GM18502 (cell line): ENCODE results near the gene ZDBF2.
"Not testable (repeated sequence)": the region's sequence is repeated elsewhere in the genome, so short reads cannot be mapped to it uniquely, and the experiment has no call there.

Experiments used
- ATAC-seq: cut with Tn5 transposase; IDR thresholded peaks from one replicate; pipeline ENCODE4 v1.9.1; 2021; ENCODE audit warnings: mild to moderate bottlenecking; ENCODE audit not compliant: unreplicated experiment, poor library complexity

Gene ZDBF2

DNA sequence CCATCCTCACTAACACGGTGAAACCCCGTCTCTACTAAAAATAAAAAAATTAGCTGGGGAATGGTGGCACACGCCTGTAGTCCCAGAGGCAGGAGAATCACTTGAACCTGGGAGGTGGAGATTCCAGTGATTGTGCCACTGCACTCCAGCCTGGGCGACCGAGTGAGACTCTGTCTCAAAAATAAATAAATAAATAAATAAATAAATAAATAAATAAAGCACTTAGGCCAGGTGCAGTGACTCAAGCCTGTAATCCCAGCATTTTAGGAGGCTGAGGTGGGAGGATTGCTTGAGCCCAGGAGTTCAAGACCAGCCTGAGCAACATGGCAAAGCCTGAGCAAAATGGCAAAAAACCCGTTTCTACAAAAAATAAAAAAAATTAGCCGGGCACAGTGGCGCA is 15.8 kb upstream of the ZDBF2 start:
- ATAC-seq: not testable (repeated sequence)

DNA sequence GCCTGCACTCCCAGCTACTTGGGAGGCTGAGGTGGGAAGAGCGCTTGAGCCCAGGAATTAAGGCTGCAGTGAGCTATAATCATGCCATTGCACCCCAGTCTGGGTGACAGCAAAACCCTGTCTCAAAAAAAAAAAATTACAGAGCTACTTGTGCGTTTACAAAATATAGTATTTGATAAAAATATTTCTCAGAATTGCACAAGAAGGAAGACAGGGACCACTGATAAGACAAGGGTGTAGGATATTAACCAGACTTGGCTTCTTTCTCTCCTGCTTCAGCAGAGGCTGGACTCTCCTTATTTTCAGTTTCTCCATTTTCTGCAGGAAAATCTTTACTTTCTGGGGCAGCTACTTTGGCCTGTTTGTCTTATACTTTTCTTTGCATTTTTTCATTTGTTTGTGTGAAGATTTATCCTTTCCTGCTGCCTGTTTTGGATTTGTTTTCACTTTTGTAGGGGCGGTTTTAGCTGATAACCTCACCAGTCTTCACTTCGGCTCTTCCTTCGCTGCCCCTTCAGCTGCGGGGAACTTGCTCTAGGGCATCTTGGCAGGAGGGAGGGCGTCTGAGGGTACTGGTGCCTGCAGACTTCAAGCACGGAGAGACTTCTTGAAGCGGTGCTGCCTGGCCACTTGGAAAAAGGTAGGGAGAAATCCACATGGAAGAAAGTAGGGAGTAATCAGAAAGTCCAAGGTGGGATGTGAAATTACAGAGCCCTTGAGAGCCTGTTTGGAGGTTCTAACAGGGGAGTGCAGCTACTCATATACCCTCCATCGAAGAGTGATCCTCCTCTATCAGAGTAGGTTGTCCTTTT is 14.9 kb upstream of the ZDBF2 start:
- no peak for ATAC-seq

DNA sequence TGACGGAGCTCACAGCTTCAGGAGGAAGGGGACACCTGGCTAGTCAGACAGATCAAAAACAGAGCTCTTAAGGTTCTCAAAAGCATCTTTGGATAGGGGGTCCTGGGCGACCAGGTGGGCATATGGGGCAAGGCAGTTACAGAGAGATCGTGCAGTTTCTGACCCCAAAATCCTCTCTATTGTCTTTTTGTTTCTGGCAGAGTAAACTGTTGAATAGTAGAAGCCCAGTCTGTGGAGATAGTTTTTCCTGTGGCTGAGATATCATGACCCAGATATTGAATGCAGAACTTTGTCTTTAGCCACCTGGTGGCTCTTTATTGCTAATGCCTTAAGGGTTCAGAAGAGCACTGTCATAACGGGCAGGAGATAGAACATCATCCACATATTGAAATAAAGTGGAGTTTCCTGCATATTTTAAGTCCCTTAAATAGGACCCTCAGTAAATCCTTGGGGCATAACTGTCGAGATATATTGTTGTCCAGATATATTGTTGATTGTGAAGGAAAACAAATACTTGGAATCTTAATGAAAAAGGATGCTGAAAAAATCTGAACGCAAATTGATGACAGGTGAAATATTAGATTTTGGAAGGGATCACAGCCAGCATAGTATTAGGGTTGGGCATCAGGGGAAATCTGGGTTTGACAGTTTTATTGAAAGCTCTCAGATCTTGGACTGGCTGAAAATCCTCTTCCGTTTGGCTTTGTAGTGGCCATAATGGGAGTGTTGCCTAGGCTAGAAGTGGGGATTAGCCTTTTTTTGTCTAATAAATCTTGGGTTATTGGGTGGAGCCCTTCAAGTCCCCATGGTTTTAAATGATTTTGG is 14.1 kb upstream of the ZDBF2 start:
- peak; percentile 90 for ATAC-seq

DNA sequence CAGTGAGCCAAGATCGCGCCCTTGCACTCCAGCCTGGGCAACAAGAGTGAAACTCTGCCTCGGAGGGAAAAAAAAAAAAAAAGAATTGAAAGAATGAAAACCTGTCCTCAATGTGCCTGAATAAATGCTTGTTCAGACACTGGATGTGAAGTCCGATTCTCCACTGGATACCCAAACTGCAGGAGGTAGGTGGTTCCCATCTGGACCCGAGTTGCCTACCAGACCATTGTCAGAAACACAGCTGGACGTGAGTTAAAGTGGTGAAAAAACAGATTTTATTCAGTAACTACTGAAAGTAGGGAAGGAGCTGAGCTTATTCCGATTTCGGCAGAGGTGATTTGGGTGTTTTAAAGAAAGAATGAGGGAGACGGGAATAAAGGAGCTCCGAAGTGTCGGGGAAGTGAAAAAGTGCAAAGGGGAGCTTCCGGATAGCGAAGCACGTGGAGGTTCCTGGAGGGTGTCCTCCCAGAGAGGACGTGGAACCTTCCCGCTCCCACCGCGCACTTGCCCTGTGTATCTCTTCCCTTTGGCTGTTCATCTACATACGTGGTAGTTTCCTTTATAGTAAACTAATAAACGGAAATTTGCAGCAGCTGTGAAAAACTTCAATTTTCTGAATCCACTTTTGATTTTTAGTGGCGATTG is 10.4 kb upstream of the ZDBF2 start:
- no peak for ATAC-seq

DNA sequence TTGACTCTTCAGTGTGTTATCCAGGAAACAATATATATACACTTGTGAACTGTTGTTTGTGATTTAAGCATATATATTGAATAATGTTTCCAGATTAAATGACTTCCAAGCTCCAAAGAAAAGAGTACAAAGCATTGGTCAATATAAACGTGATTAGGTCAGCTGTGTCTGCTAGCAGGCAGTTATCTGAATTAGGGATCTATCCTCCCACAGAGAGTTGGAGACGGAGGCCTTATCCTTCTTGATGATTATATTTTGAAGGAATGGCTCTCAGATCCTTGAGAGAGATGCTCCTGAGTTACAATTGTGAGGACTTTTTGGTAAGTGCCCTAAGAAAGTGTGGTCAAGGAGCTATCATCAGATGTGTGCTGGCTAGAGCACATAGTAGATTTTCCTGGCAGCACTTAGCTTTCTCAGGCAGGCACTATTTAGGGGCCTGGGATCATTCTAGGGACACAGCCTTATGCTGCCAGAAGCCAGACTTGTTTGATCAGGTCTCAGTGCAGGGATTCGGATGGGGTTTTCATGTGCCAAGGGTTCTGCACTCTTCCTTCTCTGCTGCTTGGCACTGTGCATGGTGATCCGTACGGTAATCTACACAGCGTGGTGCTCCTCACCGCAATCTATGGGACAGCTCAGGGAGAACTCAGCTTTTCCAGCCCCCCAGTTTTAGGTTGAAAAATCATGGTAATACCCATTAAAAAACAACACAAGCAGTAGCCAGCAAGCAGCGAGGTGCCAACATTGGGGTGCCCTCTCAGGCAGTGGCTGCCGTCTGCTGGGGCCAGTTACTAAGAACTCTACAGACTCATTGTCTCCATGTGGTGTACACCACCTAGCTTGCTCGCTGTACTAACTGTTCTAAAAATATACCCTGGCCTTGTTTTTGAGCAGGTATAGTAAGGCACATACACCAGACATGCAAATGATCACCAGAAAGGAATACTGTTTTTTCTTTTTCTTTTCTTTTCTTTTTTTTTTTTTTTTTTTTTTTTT is 8.0 kb upstream of the ZDBF2 start:
- ATAC-seq: peak; percentile 39

DNA sequence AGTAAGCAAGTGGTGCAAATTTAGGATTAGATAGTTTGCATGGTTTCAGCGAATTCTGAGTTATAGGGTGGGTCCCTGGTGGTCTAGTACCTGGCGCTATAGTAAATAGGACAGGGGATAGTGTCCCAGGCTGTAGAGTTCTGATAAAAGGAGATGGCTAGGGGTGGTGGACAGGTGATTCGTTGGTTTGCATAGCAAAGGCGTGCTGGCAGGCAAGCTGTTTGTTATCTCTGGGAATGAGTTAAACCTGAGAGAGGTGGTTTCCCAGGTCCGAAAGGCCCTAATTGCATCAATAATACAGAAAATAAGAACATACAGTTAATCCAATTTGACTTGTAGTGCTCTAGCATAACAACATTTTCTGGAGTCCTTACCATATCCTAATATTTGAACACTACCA is 6.9 kb upstream of the ZDBF2 start:
- no peak for ATAC-seq

DNA sequence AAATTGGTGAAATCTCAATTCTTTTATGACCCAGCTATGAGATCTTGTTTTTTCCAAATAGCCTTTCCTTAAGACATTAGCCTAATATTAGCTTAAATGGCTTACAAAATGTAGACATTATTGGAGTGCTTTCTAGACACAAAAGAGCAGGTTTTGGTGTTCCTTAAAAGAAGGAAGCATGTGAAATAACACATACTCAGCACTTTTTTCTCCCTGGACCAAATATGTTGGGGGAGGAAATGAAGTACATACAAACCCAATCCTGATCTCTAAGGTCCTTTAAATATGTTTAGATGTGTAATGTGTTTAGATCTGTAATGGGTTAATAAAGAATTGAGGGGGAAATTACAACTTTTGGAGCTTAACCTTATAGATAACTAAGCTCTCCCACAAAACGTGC is 3.4 kb upstream of the ZDBF2 start:
- no peak for ATAC-seq

DNA sequence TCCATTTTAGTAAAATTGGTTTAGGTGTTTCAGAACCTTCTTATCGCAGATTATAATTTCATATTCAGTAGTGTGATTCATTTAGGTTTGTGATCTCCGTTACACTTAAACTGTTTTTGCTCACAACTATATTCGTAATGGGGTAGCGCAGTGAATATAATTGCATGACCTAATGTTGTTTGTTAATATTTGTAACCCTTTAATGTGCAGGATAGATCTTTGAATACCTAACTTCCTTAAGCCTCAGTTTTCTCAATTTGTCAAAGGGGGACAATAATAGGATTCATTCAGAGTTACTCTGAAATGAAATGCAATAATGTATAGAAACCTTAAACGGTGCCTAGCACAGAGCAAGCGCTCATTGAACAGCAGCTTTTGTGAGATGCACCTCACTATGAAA is 558 bp upstream of the ZDBF2 start:
- no peak for ATAC-seq

DNA sequence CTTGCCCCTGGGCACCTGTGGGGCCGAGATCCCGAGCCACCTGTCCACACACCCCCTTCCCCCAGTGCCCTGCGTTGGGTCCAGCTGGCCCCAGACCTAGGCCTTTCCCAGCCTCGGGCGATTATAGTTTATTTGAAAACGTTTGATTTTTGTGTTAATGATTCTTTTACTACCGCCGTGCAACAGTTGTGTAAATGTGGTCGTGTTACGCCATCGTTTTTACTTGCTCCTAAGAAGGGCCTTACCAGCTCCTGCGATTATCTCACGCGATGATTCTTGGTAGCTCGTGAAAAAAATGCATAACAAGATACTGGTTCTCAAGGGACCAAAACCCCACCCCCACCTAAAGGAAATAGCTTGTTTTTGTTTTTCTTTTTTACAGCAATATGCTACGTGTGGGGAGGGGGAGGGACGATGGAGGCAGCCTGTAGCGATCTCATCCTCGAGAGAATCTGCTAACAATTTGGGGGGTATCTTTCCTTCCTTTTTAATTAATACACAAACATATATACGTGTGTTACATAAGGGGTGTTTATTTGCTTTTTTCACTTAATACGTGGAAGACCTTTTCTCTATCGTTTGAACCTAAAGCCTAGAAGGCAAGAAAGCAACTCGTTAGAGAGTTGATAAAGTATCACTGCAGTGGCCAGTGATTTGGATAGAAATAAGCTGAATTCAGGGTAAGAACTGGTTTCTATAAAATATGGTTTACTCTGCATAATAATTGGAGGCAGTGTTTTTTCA is 1.0 kb downstream of the ZDBF2 start:
- ATAC-seq: peak; percentile 37

DNA sequence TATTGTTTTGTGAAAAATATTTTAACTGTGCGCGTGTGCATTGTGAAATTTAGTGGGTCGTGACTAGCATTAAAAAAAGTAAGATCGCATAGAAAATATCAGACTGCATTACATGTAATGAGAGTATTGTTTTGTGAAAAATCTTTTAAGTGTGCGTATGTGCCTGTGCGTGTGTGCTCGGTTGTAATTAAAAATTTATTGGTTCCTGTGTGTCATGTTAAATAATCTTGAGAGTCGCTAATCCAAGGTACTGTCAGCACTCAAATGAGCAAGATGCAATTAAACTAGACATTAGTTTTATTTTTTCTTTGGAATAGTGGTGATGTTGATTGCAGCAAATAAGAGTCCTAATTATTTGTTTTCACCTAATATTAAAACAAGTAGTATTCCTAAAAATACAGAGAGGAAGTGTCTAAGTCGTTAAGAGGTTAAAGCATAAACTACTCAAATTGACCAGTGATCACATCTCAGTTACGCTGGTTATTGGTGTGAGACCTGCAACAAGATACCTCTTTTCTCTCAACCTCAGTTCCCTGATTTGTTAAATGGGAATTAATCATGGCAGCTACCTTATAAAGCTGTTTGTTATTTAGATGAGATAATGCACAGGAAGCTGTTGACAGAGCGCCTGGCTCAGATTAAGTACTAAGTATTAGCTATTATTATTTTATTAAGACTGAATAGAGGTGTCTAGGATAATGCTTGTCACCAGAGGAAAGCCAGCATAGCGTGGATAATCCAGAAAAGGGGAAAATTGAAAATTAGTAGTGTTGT is 1.9 kb downstream of the ZDBF2 start:
- ATAC-seq: no peak

DNA sequence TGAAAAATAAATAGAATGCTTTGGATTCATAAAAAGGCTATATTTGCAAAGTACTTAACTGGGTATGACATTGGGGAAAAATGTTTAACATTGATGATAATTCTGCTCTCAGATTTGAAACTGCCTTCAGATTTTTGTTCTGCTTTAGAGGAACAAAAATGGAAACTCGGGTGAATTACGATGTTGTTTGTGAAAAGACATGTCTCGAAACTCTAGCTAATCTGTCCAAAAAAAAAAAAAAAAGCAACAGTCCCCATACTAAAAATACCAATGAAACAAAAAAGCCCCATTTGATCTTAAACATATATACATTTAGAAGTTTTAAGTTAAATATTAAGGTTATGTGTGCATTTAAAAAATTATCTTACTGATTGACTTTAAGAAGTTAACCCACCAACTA is 3.0 kb downstream of the ZDBF2 start:
- ATAC-seq: no peak

DNA sequence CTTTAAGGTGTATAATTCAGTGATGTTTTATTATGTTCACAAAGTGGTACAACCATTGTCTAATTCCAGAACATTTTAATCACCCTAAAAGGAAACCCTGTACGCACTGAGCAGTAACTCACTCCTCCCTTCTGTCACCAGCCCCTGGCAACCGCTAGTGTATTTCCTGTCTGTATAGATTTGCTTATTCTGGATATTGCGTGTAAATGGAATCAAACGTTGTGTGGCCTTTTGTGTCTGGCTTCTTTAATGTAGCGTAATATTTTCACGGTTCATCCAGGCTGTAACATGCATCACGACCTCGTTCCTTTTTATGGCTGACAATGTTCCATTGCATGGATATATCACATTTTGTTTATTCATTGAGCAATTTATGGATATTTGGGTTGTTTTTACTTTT is 8.3 kb downstream of the ZDBF2 start:
- no peak for ATAC-seq

DNA sequence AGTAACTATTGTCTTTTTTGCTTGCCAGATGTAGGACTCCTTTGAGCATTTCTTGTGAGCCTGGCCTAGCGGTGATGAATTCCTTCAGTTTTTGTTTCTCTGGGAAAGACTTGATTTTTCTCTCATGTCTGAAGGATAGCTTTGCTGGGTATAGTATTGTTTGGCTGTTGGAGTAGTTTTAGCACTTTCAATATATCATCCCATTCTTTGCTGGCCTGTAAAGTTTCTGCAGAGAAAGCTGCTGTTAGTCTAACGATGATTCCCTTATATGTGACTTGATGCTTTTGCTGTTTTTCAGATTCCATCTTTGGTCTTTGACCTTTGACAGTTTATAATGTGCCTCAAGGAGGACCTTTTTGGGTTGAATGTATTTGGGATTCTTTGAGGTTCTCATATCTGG is 12.7 kb downstream of the ZDBF2 start:
- ATAC-seq: no peak

DNA sequence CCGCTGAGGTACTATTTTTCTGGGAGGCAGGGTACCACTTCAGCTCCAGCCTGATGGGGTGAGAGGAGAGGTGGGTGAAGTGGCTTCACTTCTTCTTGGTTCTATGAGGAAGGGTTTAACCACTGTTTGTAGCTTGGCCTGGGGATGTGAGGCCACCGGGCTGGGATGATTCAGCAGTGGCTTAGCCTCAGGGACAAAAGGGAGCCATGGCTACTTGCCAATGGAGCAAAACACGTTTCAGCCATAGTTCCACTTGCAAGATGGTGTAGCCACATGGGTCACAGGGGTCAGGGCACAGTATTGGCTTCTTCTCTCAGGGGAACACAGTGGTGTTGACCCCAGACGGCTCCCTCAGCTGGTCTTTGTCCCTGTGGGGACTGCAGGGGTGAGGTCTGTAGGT is 14.9 kb downstream of the ZDBF2 start:
- ATAC-seq: no peak

DNA sequence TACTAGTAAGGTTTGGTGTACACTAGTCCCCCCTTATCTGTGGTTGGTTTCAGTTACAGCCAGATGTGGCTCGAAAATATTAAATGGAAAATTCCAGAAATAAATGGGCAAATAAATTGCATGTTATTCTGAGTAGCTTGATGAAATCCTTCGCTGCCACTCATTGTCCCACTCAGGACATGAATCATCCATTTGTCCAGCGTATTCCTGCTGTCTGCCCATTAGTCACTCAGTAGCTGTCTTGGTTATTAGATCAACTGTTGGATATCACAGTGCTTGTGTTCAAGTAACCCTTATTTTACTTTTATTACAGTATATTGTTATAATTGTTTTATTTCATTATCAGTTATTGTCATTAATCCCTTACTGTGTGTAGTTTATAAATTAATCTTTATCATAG is 21.7 kb downstream of the ZDBF2 start:
- no peak for ATAC-seq

DNA sequence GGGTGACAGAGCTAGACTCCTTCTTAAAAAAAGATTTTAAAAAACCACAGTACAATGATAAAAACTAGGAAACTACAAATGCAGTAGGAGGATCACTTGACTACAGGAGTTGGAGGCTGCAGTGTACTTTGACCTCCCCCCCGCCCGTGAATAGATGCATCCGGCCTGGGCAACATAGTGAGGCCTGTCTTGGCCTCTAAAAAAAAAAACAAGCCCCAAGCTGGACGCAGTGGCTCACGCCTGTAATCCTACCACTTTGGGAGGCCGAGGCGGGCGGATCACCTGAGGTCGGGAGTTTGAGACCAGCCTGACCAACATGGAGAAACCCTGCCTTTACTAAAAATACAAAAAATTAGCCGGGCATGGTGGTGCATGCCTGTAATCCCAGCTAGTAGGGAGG is 25.1 kb downstream of the ZDBF2 start:
- ATAC-seq: not testable (repeated sequence)

DNA sequence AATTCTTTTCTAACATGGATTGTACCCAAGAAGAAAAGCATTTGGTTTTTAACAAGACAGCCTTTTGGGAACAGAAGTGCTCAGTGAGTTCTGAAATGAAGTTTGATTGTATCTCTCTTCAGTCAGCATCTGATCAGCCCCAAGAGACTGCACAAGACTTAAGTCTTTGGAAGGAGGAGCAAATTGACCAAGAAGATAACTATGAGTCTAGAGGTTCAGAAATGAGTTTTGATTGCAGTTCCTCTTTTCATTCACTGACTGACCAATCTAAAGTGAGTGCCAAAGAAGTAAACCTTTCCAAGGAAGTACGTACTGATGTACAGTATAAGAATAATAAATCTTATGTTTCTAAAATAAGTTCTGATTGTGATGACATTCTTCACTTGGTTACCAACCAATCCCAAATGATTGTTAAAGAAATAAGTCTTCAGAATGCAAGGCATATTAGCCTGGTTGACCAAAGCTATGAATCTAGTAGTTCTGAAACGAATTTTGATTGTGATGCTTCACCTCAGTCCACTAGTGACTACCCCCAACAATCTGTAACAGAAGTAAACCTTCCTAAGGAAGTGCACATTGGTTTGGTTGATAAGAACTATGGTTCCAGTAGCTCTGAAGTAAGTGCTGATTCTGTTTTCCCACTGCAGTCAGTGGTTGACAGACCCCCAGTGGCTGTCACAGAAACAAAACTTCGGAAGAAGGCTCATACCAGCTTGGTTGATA is 31.2 kb downstream of the ZDBF2 start:
- peak; percentile 86 for ATAC-seq

DNA sequence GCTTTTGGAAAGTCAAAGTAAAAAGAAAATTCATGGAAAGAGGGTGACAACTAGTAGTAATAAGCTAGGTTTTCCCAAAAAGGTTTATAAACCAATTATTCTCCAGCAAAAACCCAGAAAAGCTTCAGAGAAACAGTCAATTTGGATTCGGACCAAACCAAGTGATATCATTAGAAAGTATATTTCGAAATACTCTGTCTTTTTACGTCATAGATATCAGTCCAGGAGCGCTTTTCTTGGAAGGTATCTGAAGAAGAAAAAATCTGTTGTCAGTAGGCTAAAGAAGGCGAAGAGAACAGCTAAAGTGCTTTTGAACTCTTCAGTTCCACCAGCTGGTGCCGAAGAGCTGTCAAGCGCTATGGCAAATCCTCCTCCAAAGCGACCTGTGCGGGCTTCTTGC is 36.6 kb downstream of the ZDBF2 start:
- no peak for ATAC-seq
